GM12892 (cell line): ENCODE results near the gene FUBP3. TPM values are rescaled to one million over a fixed set of nuclear protein-coding genes. Genes with fewer than 3 reads are reported as not detected.

Experiments used
- DNase-seq: peaks from one replicate; pipeline ENCODE4 v3.0.0; 2011; ENCODE audit not compliant: insufficient read length
- FAIRE-seq: peaks from 2 replicates; lab custom pipeline; 2011; peaks lifted over from hg19 to GRCh38; lab: Jason Lieb, UNC
- POLR2A ChIP-seq: IDR thresholded peaks from 2 replicates; pipeline ENCODE4 v1.6.1; 2011; ENCODE audit warnings: low read depth, low read length, control low read depth
- POLR2AphosphoS5 ChIP-seq: IDR thresholded peaks from 2 replicates; pipeline ENCODE4 v1.6.1; 2011; ENCODE audit warnings: low read depth, low read length, control low read depth
- TAF1 ChIP-seq: IDR thresholded peaks from 2 replicates; pipeline ENCODE4 v1.6.1; 2011; ENCODE audit warnings: low read depth, mild to moderate bottlenecking, control low read depth, low read length, borderline replicate concordance
- polyA plus RNA-seq: library from polyadenylated mRNA; unstranded; fragments of >200 nt; gene quantifications from one replicate; pipeline ENCODE4 v1.2.1, GENCODE V29; 2012; ENCODE audit warnings: missing spikeins, inconsistent platforms; ENCODE audit not compliant: missing spikeins

Gene FUBP3
- 23.8 TPM for polyA plus RNA-seq

- DNase-seq (peak; percentile 99), FAIRE-seq (peak; percentile 93)
- TF ChIP-seq POLR2A (peak; percentile 92), TAF1 (0 out of 2 replicates have a peak, but pooled peaks have one; percentile 45), POLR2AphosphoS5 (peak; percentile 88)
These were observed at the start of gene FUBP3 for GRCh38 chr9:130578865-130579737. Gene FUBP3 (plus strand): TSS chr9:130579577. CDS start chr9:130579681, 104 bp downstream.

DNA sequence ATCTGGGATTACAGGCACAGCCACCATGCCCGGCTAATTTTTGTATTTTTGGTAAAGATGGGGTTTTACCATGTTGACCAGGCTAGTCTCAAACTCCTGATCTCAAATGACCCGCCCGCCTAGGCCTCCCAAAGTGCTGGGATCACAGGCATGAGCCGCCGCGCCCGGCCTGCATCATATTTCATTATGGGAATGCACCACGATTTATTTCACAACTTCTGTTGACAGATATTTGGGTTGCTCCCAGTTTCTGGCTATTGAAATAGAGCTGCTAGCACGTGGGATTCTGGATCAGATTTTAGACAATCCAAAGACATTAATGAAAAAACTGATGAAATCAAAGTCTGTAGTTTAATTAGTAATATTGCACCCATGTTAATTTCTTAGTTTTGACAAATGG, 48.4 kb upstream of the FUBP3 start:
- no peak for DNase-seq

GRCh38 chr9:130531670-130532069, 47.7 kb upstream of the FUBP3 start:
- no peak for FAIRE-seq
- TF ChIP-seq POLR2A (no peak), TAF1 (no peak), POLR2AphosphoS5 (no peak)
- DNase-seq = no peak

More for the DNA sequence above, 48.4 kb upstream of the FUBP3 start:
- no peak for FAIRE-seq
- TF ChIP-seq TAF1 (no peak), POLR2A (no peak), POLR2AphosphoS5 (no peak)

DNA sequence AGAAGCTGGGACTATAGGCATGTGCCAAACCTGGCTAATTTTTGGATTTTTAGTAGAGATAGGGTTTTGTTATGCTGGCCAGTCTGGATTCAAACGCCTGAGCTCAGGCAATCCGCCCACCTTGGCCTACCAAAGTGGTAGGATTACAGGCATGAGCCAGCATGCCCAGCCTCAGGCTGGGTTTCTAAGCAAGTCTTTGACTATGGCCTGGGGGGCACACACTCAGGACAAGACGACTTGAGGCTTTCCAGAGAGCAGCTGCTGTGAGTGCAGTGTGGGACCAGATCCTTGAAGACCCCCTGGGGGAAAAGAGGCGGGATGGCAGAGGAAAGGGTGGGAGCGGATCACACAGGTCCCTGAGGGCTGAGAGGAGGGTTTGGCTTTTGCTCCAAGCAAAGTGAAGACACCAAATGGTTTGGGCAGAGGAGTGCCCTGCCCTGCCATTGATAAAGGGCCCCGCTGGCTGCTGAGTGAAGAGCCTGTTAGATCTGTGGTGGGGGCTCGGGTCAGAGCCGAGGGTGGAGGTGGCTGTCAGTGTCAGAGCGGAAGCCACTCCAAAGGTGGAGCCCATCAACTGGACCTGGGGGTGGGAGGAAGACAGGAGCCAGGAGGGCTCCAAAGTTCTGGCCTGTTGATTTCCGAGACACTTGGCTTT, 46.8 kb upstream of the FUBP3 start:
- no peak for DNase-seq
- TF ChIP-seq TAF1 = no peak
- no peak for TF ChIP-seq POLR2A
- TF ChIP-seq POLR2AphosphoS5 = no peak
- FAIRE-seq = no peak

- FAIRE-seq (no peak), DNase-seq (no peak)
- TF ChIP-seq TAF1 = no peak
- TF ChIP-seq POLR2A = no peak
- no peak for TF ChIP-seq POLR2AphosphoS5
These were observed 43.4 kb upstream of the FUBP3 start for GRCh38 chr9:130535818-130536521.

GRCh38 chr9:130536701-130537107, 42.7 kb upstream of the FUBP3 start:
- no peak for FAIRE-seq
- TF ChIP-seq POLR2A (no peak), TAF1 (no peak), POLR2AphosphoS5 (no peak)
- DNase-seq = no peak

DNA sequence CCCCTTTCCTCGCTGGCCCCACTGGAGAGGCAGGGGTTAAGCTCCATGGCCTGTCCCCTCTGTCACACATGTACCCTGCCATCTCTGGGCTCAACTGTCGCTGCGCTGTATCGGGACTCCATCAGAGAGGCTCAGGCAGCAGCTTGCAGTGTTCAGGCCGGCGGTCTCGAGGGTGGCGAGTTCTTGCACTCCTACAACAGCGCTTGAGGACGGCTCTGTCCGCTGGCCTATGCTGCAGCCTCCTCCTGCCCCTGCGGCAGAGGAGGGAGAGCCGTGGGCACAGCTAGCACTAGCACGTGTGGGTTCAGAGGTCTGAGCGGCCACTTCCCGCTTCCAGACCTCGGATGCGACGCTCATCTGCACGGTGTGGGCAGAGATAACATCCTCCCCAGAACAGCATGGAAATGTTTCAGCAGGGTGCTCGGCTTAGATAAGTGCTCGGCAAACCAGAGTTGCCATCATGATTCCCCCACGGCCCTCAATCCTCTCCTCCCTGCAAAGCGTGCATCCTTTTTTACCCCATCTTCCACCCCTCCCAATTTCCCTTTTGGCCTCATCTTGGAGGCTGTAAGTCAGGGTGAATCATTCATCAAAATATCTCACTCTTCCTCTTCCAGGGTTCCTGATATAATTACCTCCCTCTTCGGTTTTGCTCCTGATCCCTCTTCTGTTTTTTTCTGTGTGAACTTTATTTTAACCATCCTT, 41.9 kb upstream of the FUBP3 start:
- TF ChIP-seq TAF1 = no peak
- no peak for TF ChIP-seq POLR2AphosphoS5
- TF ChIP-seq POLR2A = no peak
- FAIRE-seq = no peak
- DNase-seq = no peak

GRCh38 chr9:130539420-130540223, 39.8 kb upstream of the FUBP3 start:
- no peak for FAIRE-seq
- no peak for TF ChIP-seq POLR2A
- TF ChIP-seq POLR2AphosphoS5 = no peak
- no peak for TF ChIP-seq TAF1
- no peak for DNase-seq

DNA sequence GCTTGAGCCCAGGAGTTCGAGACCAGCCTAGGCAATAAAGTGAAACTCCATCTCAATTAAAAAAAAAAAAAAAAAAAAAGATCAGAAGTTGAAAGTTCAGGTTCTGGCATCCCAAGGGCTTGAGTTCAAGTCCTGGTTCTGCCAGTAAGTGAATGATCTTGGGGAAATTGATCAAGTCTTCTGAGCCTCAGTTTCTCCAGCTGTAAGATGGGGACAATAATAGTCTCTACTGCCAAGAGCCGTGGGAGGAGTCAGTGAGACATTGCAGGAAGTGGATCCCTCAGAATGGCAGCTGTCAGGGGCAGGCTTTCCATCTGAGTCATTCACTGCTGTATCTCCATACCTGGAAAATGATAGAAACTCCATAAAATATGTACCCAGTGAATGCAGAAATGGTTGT, 37.8 kb upstream of the FUBP3 start:
- FAIRE-seq (no peak), DNase-seq (no peak)
- TF ChIP-seq TAF1 = no peak
- no peak for TF ChIP-seq POLR2A
- TF ChIP-seq POLR2AphosphoS5 = no peak

DNA sequence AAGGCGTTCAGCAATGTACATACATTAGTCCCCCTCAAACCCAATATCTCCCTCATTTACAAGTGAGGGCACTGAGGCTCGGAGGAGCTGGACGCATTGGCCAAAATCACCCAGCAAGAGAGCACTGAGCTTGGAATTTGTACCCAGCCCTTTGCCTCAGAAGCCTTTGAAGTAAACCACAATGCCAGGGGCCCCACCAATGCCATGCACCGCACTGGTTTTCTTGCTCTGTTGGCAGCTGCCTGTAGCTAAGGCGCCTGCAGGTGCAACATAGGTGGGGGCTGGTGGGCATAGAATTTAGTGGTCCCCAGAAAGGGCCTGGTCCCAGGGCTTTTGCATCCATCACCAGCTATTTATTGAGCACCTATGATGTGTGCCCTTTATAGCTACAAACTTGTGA, 37.3 kb upstream of the FUBP3 start:
- no peak for FAIRE-seq
- DNase-seq = no peak
- TF ChIP-seq TAF1 (no peak), POLR2AphosphoS5 (no peak), POLR2A (no peak)
